Measurements from ENCODE around the gene KRTAP10-5. TPM values are rescaled to one million over a fixed set of nuclear protein-coding genes. Genes with fewer than 3 reads are reported as not detected.
"Not testable (repeated sequence)": the region's sequence is repeated elsewhere in the genome, so short reads cannot be mapped to it uniquely, and the experiment has no call there.

KRTAP10-5 gene
- total RNA-seq, 2 donors from 2014 or later: not detected

DNA sequence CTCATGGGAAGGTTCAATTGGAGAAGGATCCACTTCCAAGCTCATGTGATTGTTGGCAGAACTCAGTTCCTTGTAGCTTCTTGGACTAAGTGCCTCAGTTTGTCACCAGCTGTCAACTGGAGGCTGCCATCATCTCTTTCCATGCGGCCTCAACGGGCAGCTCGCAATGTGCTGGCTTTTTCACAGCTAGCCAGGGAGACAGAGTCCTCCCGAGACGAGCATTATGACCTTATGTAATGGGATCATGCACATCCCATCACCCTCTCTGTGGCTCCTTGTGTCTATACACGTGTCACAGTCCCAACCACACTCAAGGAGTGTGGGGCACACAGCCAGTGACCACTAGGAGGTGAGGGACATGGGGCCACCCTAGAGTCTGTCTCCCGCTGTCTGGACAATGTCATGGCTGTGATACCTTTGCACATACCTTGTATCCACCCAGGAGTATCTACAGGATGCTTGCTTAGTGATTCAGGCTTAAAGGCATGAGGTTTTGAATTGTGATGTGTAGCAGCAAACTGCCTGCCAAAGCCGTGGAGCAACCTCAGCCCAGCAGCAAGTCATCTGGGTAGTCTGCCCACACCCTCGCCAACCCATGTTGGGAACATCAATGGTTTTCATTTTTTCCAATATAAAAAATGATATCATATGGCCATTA is 15.8 kb upstream of the KRTAP10-5 start:
- H3K36me3 ChIP-seq: no peaks in the 10 kb centered on the region
- no peak overlapping the region for H3K27ac ChIP-seq
- H3K9ac ChIP-seq (ENCODE audit: low read depth in 2 of 2, low read length in 2 of 2): no peak overlapping the region
- no peaks in the 10 kb centered on the region for H3K4me1 ChIP-seq
- no peak for DNase-seq
- no peak for TF ChIP-seq CTCF (IDR thresholded peaks at IDR 0.05)
- H3K9me3 ChIP-seq: no peaks in the 10 kb centered on the region
- intact Hi-C loops (cut with DNase I): no loop called here
- no peaks in the 10 kb centered on the region for H3K27me3 ChIP-seq
- H3K4me3 ChIP-seq: no peak overlapping the region

DNA sequence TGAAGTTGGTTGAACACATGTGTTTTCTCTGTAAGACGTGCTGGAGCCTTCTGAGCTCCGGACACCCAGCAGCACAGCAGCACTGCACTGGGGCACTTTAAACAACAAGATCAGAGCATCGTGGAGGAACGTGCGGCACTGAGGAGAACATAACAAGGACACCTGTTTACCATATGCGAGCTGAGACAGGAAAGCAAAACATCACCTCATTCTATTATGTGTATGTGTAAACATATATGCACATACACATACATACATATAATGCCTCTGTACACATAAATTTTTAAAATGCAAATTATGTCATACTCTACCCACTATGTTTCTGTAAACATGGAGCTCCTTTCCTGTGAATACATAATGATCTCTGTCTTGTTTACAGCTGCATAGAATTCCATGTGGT is 15.1 kb upstream of the KRTAP10-5 start:
- intact Hi-C loops (cut with DNase I): no loop called here
- TF ChIP-seq CTCF (IDR thresholded peaks at IDR 0.05): no peak

DNA sequence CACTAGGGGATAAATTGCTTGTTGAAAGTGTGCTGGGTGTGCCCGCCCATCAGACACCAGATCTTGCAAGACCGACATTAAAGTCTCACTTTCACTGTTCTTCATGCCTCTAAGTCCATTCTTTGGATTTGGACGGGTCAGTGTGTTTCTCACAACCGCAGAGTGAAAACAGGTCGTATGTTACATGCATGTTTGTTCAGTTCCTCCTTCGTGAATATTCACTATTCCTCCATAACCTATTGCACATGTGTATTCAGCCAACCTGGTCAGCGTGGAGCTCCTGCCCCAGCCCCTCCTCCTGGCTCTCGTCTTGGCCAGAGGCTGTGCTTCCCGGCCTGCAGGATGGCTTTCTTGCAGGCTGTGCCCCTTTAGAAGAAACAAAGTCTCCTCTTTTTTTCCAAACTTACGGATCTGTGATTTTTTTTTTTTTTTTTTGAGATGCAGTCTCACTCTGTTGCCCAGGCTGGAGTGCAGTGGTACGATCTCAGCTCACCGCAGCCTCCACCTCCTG is 14.1 kb upstream of the KRTAP10-5 start:
- TF ChIP-seq CTCF (IDR thresholded peaks at IDR 0.05): no peak
- H3K27me3 ChIP-seq: no peaks in the 10 kb centered on the region
- no peak overlapping the region for H3K9ac ChIP-seq (ENCODE audit: low read depth in 2 of 2, low read length in 2 of 2)
- intact Hi-C loops (cut with DNase I): no loop called here
- H3K9me3 ChIP-seq: no peaks in the 10 kb centered on the region
- H3K4me1 ChIP-seq: no peaks in the 10 kb centered on the region
- no peaks in the 10 kb centered on the region for H3K36me3 ChIP-seq
- H3K4me3 ChIP-seq: no peak overlapping the region
- DNase-seq: no peak
- H3K27ac ChIP-seq: no peak overlapping the region

More for the DNA sequence above, 15.1 kb upstream of the KRTAP10-5 start:
- H3K27me3 ChIP-seq: no peaks in the 10 kb centered on the region
- no peaks in the 10 kb centered on the region for H3K36me3 ChIP-seq
- no peak overlapping the region for H3K9ac ChIP-seq (ENCODE audit: low read depth in 2 of 2, low read length in 2 of 2)
- no peak overlapping the region for H3K4me3 ChIP-seq
- H3K27ac ChIP-seq: no peak overlapping the region
- no peaks in the 10 kb centered on the region for H3K4me1 ChIP-seq
- no peaks in the 10 kb centered on the region for H3K9me3 ChIP-seq
- DNase-seq: no peak

GRCh38 chr21:44593598-44594405 is 13.4 kb upstream of the KRTAP10-5 start:
- no peak overlapping the region for H3K27ac ChIP-seq
- H3K27me3 ChIP-seq: no peaks in the 10 kb centered on the region
- no peak overlapping the region for H3K9ac ChIP-seq (ENCODE audit: low read depth in 2 of 2, low read length in 2 of 2)
- DNase-seq: no peak
- no peak overlapping the region for H3K4me3 ChIP-seq
- no peaks in the 10 kb centered on the region for H3K36me3 ChIP-seq
- no peaks in the 10 kb centered on the region for H3K4me1 ChIP-seq
- H3K9me3 ChIP-seq: no peaks in the 10 kb centered on the region
- intact Hi-C loops (cut with DNase I): no loop called here
- TF ChIP-seq CTCF (IDR thresholded peaks at IDR 0.05): no peak

- Histone ChIP-seq H3K27me3 (no peaks in the 10 kb centered on the region), H3K9me3 (no peaks in the 10 kb centered on the region), H3K4me1 (no peaks in the 10 kb centered on the region), H3K4me3 (no peak within 1 kb of the TSS), H3K9ac (ENCODE audit: low read depth in 2 of 2, low read length in 2 of 2) (no peak within 1 kb of the TSS), H3K27ac (no peak within 1 kb of the TSS), H3K36me3 (no peaks in the 10 kb centered on the region)
- no peak for TF ChIP-seq CTCF (IDR thresholded peaks at IDR 0.05)
- intact Hi-C loops (cut with DNase I): no loop called here
- no peak for DNase-seq
Measured at GRCh38 chr21:44592446-44593311, 12.3 kb upstream of the KRTAP10-5 start, which contains the start of gene KRTAP10-6. KRTAP10-6 (minus strand) TSS chr21:44592505; CDS start chr21:44592484, 21 bp downstream.

- H3K9ac ChIP-seq (ENCODE audit: low read depth in 2 of 2, low read length in 2 of 2); intact Hi-C loops (cut with DNase I); DNase-seq; H3K27me3 ChIP-seq; H3K4me3 ChIP-seq; H3K4me1 ChIP-seq; H3K9me3 ChIP-seq; H3K27ac ChIP-seq; H3K36me3 ChIP-seq: not testable (repeated sequence)
Measured at GRCh38 chr21:44591801-44592130, 11.4 kb upstream of the KRTAP10-5 start.

DNA sequence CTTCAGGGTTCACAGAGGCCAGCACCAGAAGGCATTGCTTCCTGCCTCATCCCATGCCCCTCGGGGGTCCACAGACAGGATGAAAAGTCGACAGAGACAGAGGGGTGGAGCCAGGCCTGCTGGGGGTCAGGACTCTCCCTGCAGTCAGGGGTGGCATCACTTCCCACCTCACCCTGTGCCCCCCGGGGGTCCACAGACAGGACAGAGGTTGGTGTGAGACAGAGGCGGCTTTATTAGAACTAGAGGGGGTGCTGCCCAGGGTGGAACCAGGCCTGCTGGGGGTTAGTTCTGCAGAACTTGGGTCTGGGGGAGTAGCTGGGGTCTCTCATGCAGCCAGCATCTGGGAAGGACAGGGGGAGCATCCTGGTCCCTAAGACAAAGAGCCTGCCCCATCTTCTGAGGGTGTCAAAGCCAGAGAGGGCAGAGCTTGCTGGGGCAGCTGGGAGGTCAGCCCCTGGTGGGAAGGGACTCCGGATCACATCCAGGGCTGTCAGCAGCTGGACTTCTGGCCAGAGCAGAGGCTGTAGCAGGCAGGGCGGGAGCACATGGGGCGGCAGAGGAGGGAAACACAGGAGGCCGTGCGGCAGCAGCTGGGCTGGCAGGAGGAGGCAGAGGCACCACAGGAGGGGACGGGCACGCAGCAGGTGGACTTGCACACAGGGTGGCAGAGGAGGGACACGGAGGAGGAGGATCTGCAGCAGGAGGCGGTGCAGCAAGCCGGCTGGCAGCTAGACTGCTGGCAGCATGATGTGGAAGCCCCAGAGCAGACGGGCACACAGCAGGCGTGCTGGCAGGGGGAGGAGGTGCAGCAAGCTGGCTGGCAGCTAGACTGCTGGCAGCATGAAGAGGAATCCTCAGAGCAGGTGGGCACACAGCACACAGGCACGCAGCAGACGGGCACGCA is 10.7 kb upstream of the KRTAP10-5 start:
- H3K27ac ChIP-seq; H3K4me1 ChIP-seq; DNase-seq; H3K9me3 ChIP-seq; intact Hi-C loops (cut with DNase I); H3K9ac ChIP-seq (ENCODE audit: low read depth in 2 of 2, low read length in 2 of 2); H3K27me3 ChIP-seq; H3K36me3 ChIP-seq; H3K4me3 ChIP-seq: not testable (repeated sequence)

Data from colonic mucosa (tissue), 4 donors.